ENCODE measurements around the gene SLC12A7.
"Not testable (repeated sequence)": the region's sequence is repeated elsewhere in the genome, so short reads cannot be mapped to it uniquely, and the experiment has no call there.

Gene SLC12A7

GRCh38 chr5:1108865-1109174 is 3.0 kb downstream of the SLC12A7 start:
- DNase-seq = no peak

DNA sequence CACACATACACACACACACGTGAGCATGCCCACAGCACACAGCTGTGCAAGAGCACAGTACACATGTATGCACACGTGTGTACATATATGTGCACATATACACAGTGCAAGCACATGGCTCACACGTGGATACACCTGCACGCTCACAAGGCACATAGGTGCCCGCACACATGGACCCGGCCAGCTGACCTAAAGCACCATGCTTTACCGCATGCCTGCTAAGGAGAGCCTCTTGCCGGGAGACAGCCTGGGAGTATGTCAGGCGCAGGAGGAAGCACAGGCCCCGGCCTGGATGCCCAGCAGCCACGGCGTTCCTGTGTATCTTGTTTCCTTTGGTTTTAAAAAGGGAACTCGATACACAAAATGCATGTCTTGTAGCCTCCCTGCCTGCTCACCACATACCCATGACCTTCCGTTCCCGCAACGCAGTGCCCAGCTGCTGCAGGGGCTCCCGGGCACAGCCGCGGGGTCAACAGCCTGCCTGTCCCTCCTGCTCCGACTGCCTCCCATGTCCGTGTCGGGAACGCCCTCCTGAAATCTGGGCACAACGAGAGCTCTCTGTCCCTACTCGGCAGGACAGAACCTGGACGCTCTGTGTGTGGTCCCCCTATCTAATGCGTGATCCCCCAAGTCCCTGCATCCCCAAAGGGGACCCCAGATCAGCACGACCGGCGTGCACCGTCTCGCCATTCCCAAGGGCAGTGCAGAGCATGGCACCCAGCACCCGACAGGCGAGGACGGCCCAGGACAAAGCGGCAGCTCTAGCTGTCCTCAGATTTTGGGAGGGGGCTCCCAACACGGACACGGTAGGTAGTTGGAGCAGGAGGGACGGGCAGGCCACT is 3.6 kb downstream of the SLC12A7 start:
- no peak for DNase-seq

- DNase-seq = no peak
Measured at GRCh38 chr5:1107167-1108022, 4.5 kb downstream of the SLC12A7 start.

DNA sequence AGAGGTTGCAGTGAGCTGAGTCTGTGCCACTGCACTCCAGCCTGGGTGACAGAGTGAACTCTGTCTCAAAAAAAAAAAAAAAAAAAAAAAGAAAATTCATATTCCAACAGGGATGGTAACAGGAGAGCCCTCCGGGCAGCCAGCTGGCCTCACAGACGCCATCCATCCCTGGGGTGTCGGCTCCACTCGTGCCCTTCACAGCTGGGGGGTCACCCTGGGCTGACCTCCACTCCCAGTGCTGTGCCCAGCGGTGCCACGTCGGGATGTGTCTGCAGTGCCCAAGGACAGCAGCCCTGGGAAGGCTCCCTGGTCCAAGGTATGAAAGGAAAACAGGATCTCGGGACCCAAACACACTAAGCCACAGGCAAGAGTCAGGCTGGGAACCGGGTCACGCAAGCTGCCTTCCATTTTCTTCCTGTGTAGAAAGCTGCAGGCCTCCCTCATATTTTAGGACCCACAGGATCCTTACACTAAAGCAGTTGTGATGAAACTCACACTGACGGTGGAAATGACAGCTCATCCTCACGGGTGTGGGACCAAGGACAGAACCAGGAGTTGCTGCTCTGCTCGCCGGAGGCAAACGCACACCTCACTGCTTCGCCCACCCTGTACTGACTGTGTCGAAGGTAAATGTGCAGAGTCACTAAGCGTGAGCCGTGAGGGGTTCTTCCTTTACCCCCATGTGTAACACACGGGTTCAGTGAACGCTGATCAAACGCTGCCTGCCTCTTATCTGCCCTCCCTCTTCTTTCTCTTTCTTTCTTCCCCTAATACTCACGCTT is 5.3 kb downstream of the SLC12A7 start:
- no peak for DNase-seq

DNA sequence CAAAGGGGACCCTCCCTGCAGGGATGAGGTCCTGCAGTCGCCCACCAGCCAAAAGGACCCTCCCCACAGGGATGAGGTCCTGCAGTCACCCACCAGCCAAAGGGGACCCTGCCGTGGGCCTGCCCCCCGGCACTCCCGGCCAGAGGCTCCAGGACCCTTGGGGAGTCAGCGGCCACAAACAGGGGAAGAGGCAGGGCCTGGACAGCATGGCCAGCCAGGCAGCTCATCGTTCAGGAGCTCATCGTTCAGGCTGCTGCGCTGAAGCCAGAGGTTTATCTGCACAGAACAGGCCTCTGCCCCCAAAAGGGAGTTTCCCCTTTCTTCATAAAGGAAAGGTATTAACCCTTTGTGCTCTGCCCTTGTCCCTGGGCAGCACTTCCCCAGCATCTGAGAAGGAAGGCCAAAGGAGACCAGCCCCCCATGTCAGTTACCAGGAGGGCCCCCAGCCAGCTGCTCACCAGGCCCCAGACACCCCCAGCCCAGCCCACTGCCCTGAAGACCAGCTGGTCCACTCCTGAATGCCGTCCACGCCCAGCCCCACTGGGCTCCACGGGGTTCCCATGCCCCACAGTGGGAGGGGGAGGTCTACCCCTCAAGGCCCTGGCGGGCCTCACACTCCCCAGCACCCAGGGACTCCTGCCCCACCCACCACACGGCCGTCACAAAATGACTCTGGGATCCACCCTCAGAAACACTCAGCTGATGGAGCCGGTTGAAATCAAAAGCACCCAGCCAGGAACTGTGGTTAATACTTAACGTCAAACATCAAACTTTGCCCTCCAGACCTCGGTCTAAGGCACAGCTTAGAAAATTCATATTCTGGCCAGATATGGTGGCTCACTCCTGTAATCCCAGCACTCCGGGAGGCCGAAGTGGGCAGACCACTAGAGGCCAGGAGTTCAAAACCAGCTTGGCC is 6.3 kb downstream of the SLC12A7 start:
- no peak for DNase-seq

GRCh38 chr5:1104327-1105006 is 7.4 kb downstream of the SLC12A7 start:
- no peak for DNase-seq

DNA sequence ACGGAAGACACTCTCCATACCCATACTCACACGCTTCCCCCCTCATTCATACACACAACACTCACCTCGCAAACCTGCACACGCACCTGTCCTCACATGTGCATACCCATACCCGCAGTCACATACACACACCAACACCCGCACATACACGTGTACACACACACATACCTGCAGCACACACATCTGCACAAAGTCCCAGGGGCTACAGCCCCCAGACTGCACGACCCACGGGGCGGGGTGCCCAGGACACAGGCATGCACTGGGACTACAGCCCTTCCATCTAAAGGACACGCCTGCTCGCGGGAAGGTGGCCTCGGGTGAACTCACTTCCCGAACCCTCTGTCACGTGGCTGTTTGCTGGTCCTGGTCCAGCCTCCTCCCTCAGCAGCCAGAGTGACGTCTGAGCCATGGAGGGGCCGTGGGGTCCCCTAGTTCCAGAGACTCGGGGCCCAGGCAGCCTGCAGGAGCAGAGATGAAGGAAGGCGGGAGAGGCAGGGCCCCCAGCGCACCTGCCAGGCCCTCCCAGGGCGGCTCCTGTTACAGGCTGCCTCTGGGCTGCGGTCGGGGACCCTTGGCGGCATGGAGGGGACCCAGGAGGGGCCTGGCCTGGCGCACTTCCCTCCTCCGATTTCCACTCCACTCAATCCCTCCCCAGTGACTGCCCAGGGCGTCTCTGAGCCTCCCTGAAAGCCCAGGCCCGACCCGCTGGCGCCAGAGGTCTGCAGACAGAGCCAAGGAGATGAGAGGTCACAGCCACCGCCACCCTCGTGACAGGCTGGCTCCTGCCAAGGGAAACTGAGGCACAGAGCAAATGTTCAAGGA is 8.1 kb downstream of the SLC12A7 start:
- peak; percentile 90 for DNase-seq

GRCh38 chr5:1103093-1103492 is 8.8 kb downstream of the SLC12A7 start:
- DNase-seq = no peak

DNA sequence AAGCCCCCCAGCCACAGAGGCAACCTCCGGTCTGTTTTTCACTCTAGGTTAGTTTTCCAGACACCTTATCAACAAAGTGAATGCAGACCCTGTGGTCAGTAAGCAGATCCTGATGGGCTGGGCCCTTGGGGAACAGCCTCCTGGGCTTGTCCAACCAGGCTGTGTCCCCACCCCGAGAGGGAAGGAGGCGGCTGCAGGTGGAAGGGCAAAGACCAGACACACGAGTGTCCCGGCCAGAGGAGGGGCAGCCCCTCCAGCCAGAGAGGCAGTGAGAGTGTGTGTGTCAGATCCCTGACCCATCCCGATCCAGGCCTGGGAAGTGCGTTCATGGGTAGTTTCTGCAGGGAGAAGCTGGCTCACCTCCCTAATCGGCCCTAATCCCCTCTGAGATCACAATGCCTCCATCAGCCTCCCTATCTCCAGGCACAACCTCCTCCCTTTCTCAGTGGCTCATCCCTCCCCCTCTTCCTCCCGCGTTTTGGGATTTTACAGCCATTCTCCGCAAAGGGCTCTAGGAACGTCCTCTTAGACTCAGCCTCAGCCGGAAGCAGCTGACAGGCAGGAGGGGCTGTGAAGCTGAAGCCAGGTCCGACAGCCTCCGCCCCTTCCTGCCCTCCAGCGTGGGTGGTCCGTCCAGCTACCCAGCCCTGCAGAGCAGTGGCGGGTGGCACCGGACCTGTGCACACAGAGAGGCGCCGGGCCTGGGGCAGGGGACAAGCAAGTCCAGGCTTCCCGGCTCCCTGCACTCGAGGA is 9.7 kb downstream of the SLC12A7 start:
- DNase-seq = no peak

DNA sequence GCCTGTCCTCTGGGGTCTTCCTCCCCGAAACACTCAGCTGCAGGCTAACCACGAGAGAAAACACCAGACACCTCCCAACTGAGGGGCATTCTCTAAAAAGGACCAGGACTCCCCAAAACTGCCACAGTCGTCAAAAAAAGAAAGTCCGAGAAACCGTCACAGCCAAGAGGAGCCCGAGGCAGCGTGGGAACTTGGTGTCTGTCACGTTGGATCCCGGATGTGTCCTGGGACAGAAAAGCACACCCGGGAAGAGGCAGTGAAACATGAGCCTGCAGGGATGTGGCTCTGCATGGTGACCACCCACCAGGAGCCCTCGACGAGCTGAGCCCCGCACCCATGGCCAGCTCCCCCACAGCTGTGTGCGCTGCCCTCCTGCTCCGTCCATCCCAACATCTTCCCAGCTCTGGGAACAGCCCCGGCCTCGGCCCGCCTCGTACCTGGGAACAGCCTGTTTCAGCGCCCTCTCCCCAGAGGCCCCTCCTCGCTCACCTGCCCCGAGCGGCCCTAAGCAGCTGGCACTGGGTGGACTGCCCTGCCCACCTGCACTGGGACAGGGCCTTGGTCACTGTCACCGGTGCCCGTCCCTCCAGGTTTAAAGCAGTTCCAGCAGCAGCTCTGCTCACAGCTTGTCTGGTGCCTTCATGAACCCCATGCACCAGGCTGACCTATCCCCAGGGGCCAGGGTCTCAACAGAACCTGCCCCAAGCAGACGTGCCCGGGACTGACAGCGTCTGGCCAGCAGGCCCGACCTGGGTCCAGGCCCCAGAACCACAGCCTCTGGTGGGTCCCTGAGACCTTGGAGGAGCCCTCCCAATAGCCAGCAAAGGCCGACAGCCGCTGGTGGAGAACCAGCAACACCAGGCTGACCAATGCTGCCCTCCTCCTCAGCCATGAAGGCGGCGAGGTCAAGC is 10.9 kb downstream of the SLC12A7 start:
- DNase-seq = no peak

GRCh38 chr5:1099926-1100663 is 11.8 kb downstream of the SLC12A7 start:
- DNase-seq = no peak

DNA sequence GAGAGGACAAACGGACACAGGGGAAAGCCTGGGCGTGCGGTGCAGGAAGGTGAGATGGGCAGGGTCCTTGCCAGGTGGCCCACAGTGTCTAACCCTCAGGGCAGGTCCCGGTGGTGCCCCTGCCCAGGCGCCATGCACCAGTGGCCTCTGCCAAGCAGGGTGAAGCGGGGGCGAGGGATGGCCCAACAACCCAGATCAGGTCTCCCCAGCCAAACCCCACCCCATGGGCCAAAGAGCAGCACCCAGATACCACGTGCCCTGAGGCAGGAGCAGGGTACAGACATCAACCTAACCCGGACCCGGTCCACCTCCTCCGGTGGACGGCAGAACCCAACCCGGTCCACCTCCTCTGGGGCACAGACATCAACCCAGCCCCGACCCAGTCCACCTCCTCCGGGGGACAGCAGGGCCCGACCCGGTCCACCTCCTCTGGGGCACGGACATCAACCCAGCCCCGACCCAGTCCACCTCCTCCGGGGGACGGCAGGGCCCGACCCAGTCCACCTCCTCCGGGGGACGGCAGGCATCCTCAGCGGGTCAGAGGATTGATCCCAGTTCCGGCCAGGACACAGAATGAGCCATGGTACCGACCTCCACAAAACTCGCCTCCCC is 12.8 kb downstream of the SLC12A7 start:
- DNase-seq = no peak

DNA sequence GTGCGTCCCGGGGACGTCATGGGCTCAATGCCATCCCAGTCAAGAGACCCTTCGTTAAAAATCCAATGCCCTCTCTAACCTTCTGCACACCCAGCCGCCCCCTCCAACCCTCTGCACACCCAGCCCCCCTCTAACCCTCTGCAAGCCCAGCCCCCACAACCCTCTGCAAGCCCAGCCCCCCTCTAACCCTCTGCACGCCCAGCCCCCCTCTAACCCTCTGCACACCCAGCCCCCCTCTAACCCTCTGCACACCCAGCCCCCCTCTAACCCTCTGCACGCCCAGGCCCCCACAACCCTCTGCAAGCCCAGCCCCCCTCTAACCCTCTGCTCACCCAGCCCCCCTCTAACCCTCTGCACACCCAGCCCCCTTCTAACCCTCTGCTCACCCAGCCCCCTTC is 13.9 kb downstream of the SLC12A7 start:
- DNase-seq = not testable (repeated sequence)

DNA sequence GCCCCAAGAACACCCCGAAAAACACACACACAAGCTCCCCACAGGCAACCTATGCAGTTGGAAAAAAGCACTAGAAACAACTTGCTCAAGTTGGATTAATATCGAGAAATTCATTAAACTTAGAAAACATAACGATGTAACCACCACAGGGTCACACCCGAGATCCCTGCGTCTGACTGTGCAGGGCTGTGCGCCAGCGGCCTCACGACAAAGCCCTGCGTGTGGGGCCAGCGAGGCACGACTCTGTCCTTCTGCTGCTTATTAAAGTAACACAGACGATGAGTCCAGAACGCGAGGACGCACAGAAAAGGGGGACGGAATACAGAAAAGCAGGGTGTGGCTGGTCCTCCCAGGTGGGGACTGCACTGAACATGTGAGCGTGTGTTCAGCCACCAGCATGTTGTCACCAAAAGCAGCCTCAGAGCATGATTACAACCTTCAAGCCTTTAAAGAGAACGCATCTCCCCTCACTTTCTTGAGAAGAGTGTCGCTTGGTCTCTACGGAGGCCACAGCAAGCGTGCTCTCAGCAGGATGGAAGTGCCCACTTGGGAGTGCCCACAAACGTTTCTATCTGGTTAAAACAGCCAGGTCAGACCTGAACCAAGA is 14.4 kb downstream of the SLC12A7 start:
- DNase-seq = no peak

DNA sequence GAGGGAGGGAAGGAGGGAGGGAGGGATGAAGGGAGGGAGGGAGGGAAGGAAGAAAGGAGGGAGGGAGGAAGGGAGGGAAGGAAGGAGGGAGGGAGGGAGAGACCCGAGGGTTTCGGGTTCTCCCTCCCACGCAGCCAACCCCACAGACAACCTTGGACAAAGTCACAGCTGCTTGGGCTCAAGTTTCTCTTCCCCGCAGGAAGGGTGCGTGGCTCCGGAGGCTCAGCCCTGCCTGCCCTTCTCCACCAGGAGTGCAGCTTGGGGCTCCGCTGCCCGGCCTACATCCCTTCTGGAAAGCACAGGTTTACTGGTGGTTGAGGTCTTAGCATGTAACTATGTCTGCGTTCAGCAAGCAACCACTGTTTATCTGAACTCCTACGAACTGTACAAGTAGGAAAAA is 15.0 kb downstream of the SLC12A7 start:
- DNase-seq = no peak

DNA sequence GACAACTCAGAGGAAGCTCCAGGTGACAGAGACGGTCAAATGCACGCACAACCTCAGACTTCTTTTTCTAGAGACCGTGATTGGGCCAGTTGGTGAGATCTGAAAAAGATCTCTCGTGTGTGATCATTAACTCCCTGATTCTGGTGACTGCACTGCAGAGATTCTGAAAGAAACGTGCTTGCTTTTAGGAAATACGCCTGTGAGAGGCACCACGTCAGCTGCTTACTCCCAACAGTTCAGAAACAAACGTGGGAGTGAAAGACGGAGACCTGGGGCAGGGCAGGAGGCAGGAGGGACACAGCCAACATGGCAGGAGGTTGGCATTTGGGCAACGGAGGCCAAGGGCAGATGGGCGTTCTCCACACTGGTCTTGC is 15.9 kb downstream of the SLC12A7 start:
- no peak for DNase-seq

- DNase-seq = no peak
Measured at GRCh38 chr5:1095302-1095989, 16.4 kb downstream of the SLC12A7 start.

Measured in DMS79 (cell line).